T-helper 2 cell (primary cell): ENCODE data around the gene FKBP1C.
"Not testable (repeated sequence)": the region's sequence is repeated elsewhere in the genome, so short reads cannot be mapped to it uniquely, and the experiment has no call there.

Experiments
- DNase-seq, 5 experiments: peaks; one replicate each; pipeline versions ENCODE4 v3.0.0 to v3.0.0-alpha.2; 2012 to 2022
- total RNA-seq, 2 donors: gene quantifications; one replicate each; lab custom pipeline; 2026; lab: John Stamatoyannopoulos, UW

Gene FKBP1C
- 0.31 to 0.47 reads per million in 2 donors for total RNA-seq

DNA sequence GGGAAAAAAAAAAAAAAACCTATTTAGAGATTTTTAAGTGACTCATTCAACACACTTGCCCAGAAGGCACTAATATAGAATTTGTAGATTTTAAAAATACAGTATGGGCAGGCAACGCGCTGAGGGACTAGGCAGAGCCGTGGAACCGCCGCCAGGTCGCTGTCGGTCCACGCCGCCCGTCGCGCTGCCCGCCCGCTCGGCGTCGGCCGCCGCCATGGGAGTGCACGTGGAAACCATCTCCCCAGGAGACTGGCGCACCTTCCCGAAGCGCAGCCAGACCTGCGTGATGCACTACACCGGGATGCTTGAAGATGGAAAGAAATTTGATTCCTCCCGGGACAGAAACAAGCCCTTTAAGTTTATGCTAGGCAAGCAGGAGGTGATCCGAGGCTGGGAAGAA lies at the start of gene FKBP1C:
FKBP1C (plus strand) TSS at position 127 of the 400 bp plus-strand sequence.
- not testable (repeated sequence) for DNase-seq

DNA sequence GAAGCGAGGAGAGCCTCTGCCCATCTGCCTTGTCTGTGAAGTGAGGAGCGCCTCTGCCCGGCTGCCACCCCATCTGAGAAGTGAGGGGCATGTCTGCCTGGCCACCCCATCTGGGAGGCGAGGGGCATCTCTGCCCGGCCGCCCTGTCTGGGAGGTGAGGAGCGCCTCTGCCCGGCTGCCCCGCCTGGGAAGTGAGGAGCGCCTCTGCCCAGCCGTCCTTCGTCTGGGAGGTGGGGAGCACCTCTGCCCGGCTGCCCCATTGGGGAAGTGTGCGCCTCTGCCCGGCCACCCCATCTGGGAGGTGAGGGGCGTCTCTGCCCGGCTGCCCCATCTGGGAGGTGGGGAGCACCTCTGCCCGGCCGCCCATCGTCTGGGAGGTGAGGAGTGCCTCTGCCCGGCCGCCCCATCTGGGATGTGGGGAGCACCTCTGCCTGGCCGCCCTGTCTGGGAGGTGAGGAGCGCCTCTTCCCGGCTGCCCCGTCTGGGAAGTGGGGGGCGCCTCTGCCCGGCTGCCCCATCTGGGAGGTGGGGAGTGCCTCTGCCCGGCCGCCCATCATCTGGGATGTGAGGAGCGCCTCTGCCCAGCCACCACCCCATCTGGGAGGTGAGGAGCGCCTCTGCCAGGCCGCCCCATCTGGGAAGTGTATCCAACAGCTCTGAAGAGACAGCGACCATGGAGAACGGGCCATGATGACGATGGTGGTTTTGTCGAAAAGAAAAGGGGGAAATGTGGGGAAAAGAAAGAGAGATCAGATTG lies 47.0 kb upstream of the FKBP1C start:
- DNase-seq, result not testable (repeated sequence)

DNA sequence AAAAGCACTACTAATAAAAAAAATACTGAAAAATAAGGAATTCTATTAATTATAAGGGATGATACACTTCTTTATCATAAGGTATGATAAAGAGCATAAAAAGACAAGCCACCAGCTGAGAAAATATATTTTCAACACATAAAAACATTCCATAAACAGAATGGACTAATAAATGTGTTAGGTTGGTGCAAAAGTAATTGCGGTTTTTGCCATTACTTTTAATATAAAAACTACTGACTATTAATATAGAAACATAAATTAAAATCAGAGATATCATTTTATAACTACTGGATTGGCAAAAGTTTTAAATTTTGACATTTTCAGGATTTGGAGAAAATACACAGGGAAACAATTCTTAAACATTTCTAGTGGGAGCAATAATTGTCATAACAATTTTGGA lies 37.1 kb upstream of the FKBP1C start:
- no peak for DNase-seq

DNA sequence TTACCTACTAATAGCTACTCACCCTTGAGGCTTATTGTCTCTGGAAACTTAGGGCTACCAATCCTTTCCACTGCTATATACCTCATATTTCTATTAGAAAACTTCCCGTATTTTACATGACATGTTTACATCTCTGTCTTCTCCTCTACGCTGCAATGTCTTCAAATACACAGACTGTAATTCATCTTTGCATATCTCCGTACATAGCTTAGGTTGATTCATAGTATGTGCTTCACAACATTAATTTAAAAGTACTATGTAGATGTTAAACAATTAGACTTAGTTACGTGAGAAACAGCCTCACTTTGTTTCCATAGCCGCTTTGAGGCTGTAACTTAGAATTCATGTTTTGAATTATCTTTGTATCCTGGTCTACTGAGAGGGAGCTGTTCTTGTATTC lies 35.1 kb upstream of the FKBP1C start:
- no peak for DNase-seq

DNA sequence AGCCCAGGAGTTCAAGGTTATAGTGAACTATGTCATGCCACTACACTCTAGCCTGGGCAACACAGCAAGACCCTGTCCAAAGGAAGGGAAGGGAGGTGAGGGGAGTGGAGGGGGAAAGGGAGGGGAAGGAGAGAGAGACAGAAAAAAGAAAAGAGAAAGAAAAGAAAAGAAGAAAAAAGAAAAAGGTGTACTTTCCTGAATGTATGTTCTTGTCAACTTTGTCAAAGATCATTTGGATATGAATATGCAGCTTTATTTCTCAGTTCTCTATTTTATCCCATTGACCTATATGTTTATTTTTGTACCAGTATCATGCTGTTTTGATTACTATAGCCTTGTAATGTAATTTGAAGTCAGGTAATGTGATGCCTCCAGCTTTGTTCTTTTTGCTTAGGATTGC lies 30.9 kb upstream of the FKBP1C start:
- DNase-seq, result no peak

DNA sequence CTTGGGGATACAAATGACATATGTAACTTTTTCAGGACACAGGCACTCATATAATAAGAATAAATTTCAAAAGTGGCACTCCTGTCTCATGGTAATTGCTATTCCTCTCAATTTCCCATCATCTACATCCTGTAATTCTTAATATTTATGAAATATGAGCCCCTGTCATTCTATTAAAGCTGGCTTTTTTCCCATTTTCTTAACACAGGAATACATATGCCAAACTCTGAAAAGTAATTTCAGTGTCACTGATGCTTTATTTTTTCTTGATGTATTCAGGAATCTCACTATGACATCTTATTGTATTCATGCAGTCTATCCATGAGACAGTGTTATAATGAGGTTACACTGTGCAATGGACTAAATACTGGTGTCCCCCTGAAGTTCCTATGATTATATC lies 24.3 kb upstream of the FKBP1C start:
- DNase-seq, result no peak

DNA sequence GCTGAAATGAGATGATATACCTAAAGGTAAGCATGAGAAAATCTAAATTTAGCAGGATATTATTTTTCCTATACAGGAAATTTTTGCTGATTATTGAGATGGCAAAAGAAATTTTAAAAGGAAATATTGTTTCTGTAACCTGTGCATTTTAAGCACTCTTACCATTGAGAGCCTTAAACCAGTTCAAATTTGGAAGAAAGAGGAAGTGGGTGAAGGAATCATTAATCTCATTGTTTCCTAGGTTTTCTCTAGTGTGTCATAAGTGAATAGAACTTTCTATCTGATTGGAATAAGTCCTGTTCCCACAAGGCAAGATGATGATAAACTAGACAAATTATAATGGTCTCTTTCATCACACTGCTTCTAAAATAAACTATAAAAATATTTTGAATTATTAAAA lies 22.4 kb upstream of the FKBP1C start:
- DNase-seq, result no peak

DNA sequence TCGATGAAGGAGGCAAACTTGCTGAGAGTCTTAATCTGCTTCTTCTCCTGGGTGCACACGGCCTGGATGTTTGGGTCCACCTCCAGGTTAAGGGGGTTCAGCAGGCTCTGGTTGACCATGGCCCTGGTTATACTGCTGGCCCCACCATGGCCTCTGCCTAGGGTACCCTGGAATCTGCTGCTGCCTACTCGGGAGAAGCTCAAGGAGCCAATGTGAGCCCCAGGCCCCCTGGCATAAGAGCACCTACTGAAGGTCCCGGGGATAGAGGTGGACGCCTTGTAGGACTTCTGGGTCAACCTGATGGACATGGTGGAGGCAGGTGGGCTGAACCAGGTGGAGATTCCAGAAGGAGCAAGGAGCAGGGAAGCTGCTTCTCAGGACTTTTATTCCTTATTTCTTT lies 17.9 kb upstream of the FKBP1C start:
- no peak for DNase-seq

DNA sequence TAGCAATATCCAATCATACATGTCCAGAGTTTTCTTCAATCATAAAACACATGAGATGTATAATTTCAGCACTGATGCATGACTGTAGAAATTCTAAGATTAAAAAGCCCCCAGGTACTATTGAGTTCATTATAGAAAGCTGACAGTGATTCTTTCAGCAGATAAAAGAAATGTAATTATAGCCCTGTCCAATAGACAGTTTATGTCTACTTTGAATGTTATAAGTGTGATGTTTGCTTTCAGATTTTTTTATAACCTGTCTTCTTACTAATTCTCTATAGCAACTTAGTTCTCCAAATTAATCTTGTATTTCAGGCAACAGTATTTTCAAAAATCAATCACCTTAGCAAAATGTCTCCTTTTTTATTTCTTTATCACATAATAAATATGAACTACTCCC lies 13.5 kb upstream of the FKBP1C start:
- no peak for DNase-seq

DNA sequence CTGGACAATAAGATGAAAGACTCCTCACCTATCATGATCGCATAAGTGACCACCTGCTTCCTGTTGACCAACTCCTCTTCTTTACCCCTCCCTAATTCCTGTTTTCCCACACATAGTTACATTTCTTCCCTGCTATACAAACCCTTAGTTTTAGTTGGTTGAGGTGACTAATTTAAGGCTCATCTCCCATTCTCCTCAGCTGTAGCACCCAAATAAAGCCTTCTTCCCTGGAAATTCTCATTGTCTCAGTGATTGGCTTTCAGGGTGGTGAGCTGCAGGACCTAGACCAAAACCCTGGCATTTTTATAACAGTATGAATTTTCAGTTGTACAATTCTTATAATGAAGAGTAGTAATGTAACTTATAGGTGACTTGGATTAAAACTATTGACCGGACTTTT lies 2.1 kb downstream of the FKBP1C start:
- no peak for DNase-seq

DNA sequence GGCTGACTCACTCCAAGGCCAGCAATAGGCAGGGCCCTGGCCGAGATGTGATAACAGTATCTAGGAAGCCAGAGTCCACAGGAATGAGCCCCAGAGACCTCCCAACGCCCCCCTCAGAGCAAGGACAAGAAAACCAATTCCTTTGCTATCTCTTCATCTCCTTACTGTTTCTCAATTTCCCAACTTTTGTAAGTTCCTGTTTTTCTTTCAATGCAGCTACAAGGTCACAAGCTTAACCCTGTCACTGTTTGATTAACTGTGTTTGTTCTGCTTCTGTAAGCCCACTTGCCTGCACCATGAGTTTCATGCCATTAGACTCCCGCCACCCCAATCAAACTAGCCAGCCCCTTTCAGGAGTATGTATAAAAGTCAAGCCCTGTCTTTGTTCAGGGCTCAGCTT lies 3.5 kb downstream of the FKBP1C start:
- no peak for DNase-seq

DNA sequence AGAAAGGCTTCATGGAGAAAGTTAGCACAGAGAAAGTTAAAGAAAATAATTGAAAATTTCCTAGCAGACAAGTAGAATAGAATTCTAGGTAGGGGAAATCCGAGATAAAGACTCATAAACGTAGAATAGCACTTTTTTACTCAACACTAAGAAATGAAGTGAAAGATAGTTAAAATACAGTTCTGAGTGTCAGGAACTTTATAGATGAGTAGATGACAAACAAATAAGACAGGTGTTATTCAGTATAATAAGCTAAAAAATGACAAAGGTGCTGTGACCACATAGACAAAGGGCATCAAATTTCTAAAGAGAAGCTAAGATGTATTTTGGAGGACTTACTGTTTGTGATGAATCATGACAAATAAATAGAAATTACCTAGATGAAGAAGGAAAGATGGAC lies 12.9 kb downstream of the FKBP1C start:
- DNase-seq, result no peak

DNA sequence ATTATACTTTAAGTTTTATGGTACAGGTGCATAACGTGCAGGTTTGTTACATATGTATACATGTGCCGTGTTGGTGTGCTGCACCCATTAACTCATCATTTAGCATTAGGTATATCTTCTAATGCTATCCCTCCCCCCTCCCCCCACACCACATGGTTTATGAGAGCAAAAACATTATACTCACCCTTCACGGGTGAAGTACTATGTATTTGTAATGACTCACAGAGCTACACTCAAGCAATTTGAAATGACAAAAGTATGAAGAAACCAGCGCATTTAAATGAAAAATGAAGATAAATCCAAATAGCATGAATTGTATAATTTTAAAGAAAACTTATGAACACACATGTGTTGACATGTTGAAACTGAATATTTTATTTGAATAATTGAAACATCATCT lies 14.7 kb downstream of the FKBP1C start:
- not testable (repeated sequence) for DNase-seq

DNA sequence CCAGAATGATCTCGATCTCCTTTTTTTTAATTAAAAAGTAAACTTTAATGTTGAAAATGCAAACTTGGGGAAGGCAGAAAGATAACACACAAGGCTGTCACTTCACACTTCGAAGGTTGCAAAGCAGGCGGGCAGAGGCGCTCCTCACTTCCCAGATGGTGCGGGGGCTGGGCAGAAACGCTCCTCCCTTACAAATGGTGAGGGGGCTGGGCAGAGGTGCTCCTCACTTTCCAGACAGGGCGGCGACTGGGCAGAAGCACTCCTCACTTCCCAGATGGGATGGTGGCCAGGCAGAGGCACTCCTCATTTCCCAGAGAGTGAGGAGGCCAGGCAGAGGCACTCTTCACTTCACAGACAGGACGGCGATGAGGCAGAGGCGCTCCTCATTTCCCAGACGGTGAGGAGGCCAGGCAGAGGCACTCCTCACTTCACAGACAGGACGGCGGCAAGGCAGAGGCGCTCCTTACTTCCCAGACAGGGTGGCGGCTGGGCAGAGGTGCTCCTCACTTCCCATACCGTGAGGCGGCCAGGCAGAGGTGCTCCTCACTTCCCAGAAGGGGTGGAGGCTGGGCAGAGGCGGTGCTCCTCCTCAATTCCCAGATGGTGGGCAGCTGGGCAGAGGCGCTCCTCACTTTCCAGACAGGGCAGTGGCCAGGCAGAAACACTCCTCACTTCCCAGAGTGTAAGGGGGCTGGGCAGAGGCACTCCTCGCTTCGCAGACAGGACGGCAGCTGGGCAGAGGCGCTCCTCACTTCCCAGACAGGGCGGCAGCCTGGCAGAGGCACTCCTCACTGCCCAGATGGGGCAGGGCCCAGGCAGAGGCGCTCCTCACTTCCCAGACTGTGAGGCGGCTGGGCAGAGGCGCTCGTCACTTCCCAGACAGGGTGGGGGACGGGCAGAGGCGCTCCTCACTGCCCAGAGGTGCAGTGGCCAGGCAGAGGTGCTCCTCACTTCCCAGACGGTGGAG lies 16.9 kb downstream of the FKBP1C start:
- not testable (repeated sequence) for DNase-seq

DNA sequence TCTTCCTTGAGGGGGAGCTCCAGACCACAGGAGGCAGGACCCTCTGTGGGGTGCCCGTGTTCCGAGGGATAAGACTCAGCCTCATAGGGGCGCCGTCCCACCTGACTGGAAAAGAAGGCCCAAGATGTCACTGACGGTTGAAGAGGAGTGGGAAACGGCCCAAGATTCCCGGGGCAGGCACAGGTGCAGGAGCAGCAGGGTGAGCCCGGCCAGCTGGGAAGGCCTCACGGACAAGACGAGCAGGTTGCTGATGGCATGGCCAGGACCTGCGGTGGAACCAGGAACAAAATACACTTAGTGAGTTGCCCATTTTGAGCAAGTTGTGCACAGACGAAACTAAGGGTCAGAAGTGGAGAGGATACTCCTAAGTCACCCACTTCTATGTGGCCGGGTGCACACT lies 18.8 kb downstream of the FKBP1C start:
- not testable (repeated sequence) for DNase-seq

DNA sequence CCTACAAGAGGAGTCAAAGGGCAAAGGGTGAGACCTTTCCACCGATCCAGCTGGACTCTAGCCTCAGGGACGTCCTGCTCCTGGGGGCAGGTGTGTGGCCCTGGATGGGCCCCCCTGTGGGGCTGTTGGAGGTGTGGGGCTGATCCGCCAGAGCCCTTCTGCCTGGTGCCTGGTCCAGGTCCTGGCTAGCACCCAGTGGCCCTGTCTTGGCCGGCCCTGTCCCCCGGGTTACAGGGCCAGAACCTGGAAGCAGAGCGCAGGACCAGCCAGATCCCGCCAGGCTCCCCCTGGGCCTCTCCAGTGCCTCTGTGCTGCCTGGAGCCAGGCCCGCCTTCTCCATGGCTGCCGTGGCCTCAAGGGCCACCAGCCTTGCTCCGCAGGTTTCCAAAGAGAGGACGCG lies 19.2 kb downstream of the FKBP1C start:
- DNase-seq, result not testable (repeated sequence)

DNA sequence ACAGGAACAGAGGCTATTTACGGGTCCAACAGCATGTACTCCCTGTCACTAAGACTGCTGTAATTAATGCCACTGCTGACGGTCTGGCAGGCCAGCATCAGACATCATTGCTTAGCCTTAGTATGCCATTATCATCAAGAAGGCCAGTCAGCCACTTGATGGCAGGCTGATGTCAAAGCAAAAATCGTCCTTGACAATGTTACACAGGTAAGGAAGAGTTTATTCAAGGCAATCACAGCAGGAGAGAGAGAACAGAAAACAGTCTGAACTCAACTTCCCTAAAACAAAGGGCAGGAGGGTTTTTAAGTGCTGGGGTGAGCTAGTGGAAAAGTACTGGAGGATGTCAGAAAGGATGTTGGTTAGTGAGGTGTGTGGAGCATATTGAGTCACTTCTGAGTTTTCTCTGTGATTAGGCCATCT lies 25.1 kb downstream of the FKBP1C start:
- DNase-seq, result peak in 1 of 5 experiments; percentile 65

DNA sequence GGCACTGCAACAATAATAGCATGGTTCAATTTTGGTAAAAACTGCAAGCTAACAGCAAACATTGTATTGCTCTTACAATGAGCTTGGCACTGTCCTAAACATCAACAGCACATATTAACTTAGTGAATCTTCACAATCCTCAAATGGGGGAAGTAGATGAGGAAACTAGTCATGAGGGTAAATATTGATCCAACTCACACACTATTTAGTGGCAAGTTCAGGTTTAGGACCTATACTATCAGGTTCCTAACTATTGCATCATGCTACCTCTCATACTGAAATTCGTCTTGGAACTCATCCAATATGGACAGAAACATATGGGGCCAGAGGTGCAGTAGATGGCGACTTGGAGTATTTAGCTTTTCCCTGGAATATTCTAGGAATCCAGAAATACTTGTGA lies 34.2 kb downstream of the FKBP1C start:
- DNase-seq, result no peak

DNA sequence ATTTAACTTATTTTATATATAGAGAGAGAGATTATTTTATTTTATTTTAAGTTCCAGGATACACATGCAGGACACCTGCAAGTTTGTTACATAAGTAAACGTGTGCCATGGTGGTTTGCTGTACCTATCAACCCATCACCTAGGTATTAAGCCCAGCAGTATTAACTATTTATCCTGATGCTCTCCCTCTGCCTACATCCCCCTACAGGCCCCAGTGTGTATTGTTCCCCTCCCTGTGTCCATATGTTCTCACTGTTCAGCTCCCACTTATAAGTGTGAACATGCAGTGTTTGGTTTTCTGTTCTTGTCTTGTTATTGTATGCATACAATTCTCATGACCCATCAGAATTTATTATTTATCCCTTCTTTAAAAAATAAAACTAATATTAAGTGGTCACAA lies 34.6 kb downstream of the FKBP1C start:
- no peak for DNase-seq

DNA sequence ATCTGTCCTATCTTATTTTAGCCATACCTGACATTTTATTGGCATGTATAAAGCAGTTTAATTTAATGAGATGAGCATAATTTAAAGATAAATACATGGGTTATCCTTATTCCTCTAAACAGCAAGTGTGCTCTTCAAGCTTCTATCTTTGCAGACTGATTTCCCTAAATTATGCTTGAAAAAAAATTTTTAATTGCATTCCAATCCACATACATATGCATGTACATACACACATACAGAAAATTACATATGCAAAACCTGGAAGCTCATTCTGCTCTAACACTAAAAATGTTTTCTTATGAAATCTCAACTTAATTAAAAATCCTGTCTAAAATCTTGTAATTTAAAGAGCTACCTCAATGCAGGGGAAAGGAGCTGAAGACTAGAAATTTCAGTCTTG lies 35.3 kb downstream of the FKBP1C start:
- no peak for DNase-seq

DNA sequence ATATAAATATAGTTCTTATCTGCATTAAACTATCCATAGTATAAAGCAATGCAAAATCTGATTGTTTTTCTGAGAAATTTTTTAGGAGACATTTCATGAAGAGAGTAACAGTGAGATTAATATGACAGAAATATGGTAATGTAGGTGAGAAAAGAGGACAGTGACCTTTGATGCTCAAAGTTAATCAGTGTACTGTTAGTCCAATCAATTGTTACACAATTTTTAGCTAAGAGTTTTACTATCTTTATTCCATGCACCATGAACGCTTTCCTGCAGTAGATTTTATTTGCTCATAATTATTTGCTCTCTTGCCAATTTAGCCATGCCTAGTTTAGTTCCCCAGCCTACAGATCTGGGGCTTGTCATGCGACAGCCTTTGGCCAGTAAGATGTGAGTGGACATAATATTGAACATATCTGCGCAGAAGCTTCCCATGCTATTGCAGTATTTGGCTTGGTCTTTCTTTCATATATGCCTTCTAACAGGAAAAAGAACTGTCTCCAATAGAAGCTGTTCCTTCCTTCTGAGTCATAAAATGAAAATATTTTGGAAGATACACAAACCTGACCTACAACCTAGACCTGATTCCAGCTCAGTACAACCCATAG lies 38.7 kb downstream of the FKBP1C start:
- no peak for DNase-seq

DNA sequence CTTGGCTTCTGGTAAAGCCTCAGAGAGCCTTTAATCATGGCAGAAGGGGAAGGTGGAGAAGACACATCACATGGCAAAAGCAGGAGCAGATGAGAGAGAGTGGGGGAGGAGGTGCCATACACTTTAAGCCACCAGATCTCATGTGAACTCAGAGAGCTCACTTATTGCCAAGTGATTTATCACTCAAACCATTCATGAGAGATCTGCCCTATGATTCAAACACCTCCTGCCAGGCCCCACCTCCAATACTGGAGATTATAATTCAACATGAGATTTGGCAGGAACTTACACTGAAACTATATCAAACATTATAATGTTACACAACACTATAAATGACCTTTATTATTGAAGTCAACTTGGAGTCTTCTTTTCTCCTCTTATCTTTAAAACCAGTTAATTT lies 47.9 kb downstream of the FKBP1C start:
- no peak for DNase-seq

DNA sequence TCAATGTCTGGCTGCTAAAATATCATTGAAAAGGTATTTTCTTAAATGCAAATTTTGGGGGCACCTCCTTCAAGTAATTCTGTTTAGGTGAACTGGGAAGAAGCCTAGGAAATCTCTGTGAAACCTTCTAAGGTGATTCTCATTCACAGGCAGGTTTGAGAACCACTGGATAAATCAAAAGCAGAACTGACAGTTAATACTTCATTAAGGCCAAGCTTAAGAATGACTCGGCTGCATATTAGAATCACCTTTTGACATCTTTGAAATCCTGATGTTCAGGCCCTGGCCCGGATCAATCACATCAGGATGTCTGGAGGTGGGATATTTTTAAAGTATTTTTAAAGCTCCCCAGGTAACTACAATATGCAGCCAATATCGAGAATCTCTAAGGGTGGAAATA lies 50.6 kb downstream of the FKBP1C start:
- DNase-seq, result no peak
